ENCODE measurements around the gene SLC6A9. TPM values are rescaled to one million over a fixed set of nuclear protein-coding genes. Genes with fewer than 3 reads are reported as not detected.

Gene SLC6A9
- total and polyA plus RNA-seq, 4 donors: 0.57 to 47.7 (median 3.6) TPM

GRCh38 chr1:44034423-44034822 is 3.2 kb upstream of the SLC6A9 start:
- Histone ChIP-seq H3K36me3 (ENCODE audit: control insufficient read depth in 4 of 4, insufficient read depth in 3 of 4, low read depth in 1 of 4, low read length in 3 of 4) (no peaks in the 10 kb centered on the region), H3K4me1 (ENCODE audit: control insufficient read depth in 4 of 4, insufficient read depth in 4 of 4, low read length in 3 of 4) (peaks cover 3 to 30% (median 9%) of the 10 kb centered on the region in 4 donors), H3K4me3 (ENCODE audit: low read depth in 1 of 3, low read length in 3 of 3) (no peak overlapping the region), H3K27ac (ENCODE audit: low read depth in 1 of 2, low read length in 2 of 2) (no peak overlapping the region), H3K9ac (ENCODE audit: low read depth in 1 of 2, low read length in 2 of 2) (no peak overlapping the region), H3K27me3 (ENCODE audit: control insufficient read depth in 4 of 4, insufficient read depth in 4 of 4, low read length in 3 of 4) (no peaks in the 10 kb centered on the region), H3K9me3 (ENCODE audit: control insufficient read depth in 4 of 4, low read length in 3 of 4) (no peaks in the 10 kb centered on the region)
- TF ChIP-seq JUND (IDR thresholded peaks at IDR 0.05): no peak
- TF ChIP-seq FOXA2 (IDR thresholded peaks at IDR 0.05): no peak
- TF ChIP-seq RAD21 (IDR thresholded peaks at IDR 0.05): no peak
- TF ChIP-seq CTCF (IDR thresholded peaks at IDR 0.05; ENCODE audit: low read depth, low read length, missing input control): no peak
- TF ChIP-seq YY1 (IDR thresholded peaks at IDR 0.05): no peak
- no peak for TF ChIP-seq HNF4A (conservative IDR thresholded peaks at IDR 0.05)
- TF ChIP-seq REST (IDR thresholded peaks at IDR 0.05): no peak
- TF ChIP-seq TAF1 (conservative IDR thresholded peaks at IDR 0.05): no peak
- no peak for TF ChIP-seq SP1 (IDR thresholded peaks at IDR 0.05)
- TF ChIP-seq ATF3 (IDR thresholded peaks at IDR 0.05): no peak
- TF ChIP-seq NR2F2 (IDR thresholded peaks at IDR 0.05): no peak
- TF ChIP-seq GABPA (IDR thresholded peaks at IDR 0.05 in 1 of 2, conservative IDR thresholded peaks at IDR 0.05 in 1 of 2): no peak
- no peak for TF ChIP-seq FOXA1 (IDR thresholded peaks at IDR 0.05)
- TF ChIP-seq RXRA (IDR thresholded peaks at IDR 0.05): no peak
- no peak for TF ChIP-seq HNF4G (IDR thresholded peaks at IDR 0.05)
- TF ChIP-seq MAX (IDR thresholded peaks at IDR 0.05): no peak
- TF ChIP-seq EGR1 (IDR thresholded peaks at IDR 0.05; ENCODE audit: low read depth in 2 of 2): no peak
- DNase-seq (ENCODE audit: low spot score): no peak
- 94% methylated on average over 4 of the region's 4 CpGs for WGBS

GRCh38 chr1:44033756-44034155 is 2.5 kb upstream of the SLC6A9 start:
- Histone ChIP-seq H3K4me3 (ENCODE audit: low read depth in 1 of 3, low read length in 3 of 3) (no peak overlapping the region), H3K36me3 (ENCODE audit: control insufficient read depth in 4 of 4, insufficient read depth in 3 of 4, low read depth in 1 of 4, low read length in 3 of 4) (no peaks in the 10 kb centered on the region), H3K9me3 (ENCODE audit: control insufficient read depth in 4 of 4, low read length in 3 of 4) (no peaks in the 10 kb centered on the region), H3K9ac (ENCODE audit: low read depth in 1 of 2, low read length in 2 of 2) (no peak overlapping the region), H3K27me3 (ENCODE audit: control insufficient read depth in 4 of 4, insufficient read depth in 4 of 4, low read length in 3 of 4) (no peaks in the 10 kb centered on the region), H3K27ac (ENCODE audit: low read depth in 1 of 2, low read length in 2 of 2) (no peak overlapping the region), H3K4me1 (ENCODE audit: control insufficient read depth in 4 of 4, insufficient read depth in 4 of 4, low read length in 3 of 4) (peaks cover 3 to 32% (median 10%) of the 10 kb centered on the region in 4 donors)
- 86% methylated on average over 8 of the region's 8 CpGs for WGBS
- no peak for DNase-seq (ENCODE audit: low spot score)
- TF ChIP-seq TAF1 (conservative IDR thresholded peaks at IDR 0.05): no peak
- no peak for TF ChIP-seq GABPA (IDR thresholded peaks at IDR 0.05 in 1 of 2, conservative IDR thresholded peaks at IDR 0.05 in 1 of 2)
- no peak for TF ChIP-seq SP1 (IDR thresholded peaks at IDR 0.05)
- TF ChIP-seq MAX (IDR thresholded peaks at IDR 0.05): no peak
- no peak for TF ChIP-seq ZBTB33 (IDR thresholded peaks at IDR 0.05)
- TF ChIP-seq REST (IDR thresholded peaks at IDR 0.05): no peak
- no peak for TF ChIP-seq ATF3 (IDR thresholded peaks at IDR 0.05)
- no peak for TF ChIP-seq FOXA2 (IDR thresholded peaks at IDR 0.05)
- no peak for TF ChIP-seq EGR1 (IDR thresholded peaks at IDR 0.05; ENCODE audit: low read depth in 2 of 2)
- no peak for TF ChIP-seq JUND (IDR thresholded peaks at IDR 0.05)
- no peak for TF ChIP-seq RXRA (IDR thresholded peaks at IDR 0.05)
- no peak for TF ChIP-seq RAD21 (IDR thresholded peaks at IDR 0.05)
- no peak for TF ChIP-seq HNF4A (conservative IDR thresholded peaks at IDR 0.05)

Measured in liver (tissue), 9 donors.